ENCODE results near the gene KDM7A.

DNA sequence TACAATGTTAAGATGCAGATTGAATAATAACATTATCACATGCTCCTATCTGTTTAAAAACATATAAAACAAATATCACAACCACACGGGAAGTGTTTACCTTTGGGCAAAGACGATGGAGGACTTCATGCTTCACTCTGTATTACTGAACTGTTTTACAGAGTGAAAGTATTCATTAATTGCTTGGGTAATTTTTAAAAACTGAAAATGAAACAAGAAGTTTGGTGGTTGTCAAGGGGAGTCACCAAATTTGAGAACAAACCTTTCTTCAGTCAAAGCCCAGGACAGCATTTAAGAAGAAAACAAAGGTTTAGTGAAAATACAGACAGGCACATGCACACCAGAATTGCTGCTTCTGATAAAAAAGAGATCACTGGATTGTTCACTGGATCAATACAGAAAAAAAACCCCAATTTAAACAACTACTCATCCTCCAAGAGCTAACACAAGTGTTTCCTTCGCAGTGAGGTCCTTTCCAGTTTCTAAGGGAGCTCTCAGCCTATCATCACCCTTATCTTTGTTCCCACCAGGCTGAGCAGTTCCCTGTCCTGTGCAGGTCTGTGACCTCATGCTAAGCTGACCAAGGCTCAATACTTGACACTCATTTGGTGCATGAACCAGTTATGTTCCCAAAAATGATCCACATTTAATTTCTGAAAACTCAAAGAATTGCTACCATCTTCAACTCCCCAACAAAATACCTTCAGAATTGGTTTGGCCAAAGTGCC is 122.8 kb downstream of the KDM7A start:
- TF ChIP-seq, protein P1, sequence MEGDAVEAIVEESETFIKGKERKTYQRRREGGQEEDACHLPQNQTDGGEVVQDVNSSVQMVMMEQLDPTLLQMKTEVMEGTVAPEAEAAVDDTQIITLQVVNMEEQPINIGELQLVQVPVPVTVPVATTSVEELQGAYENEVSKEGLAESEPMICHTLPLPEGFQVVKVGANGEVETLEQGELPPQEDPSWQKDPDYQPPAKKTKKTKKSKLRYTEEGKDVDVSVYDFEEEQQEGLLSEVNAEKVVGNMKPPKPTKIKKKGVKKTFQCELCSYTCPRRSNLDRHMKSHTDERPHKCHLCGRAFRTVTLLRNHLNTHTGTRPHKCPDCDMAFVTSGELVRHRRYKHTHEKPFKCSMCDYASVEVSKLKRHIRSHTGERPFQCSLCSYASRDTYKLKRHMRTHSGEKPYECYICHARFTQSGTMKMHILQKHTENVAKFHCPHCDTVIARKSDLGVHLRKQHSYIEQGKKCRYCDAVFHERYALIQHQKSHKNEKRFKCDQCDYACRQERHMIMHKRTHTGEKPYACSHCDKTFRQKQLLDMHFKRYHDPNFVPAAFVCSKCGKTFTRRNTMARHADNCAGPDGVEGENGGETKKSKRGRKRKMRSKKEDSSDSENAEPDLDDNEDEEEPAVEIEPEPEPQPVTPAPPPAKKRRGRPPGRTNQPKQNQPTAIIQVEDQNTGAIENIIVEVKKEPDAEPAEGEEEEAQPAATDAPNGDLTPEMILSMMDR (IDR thresholded peaks at IDR 0.05), result no peak
- no peak for TF ChIP-seq POLR2A (IDR thresholded peaks at IDR 0.05)
